Trophoblast cell (in vitro differentiated cells and primary cell): ENCODE results near the gene LPP.

Source experiments
- DNase-seq, 2 donors: peaks; one replicate each; pipeline ENCODE4 v3.0.0-alpha.2; 2016
- H2AFZ ChIP-seq: 2 replicates; pipeline ENCODE4 v1.6.1; 2013; ENCODE audit warnings: low read length, moderate library complexity, mild to moderate bottlenecking; ENCODE audit not compliant: insufficient read depth, poor library complexity
- H2AK5ac ChIP-seq: 2 replicates; pipeline ENCODE4 v1.6.1; 2013; ENCODE audit warnings: mild to moderate bottlenecking, low read length
- H2BK120ac ChIP-seq: 2 replicates; pipeline ENCODE4 v1.6.1; 2013; ENCODE audit warnings: low read length, mild to moderate bottlenecking, moderate library complexity; ENCODE audit not compliant: insufficient read depth, poor library complexity
- H2BK12ac ChIP-seq: 2 replicates; pipeline ENCODE4 v1.6.1; 2013; ENCODE audit warnings: mild to moderate bottlenecking, low read length, moderate library complexity
- H2BK5ac ChIP-seq: 2 replicates; pipeline ENCODE4 v1.6.1; 2013; ENCODE audit warnings: low read length, low read depth, moderate library complexity, mild to moderate bottlenecking; ENCODE audit not compliant: poor library complexity
- H3K14ac ChIP-seq: 2 replicates; pipeline ENCODE4 v1.6.1; 2013; ENCODE audit warnings: mild to moderate bottlenecking, low read length
- H3K18ac ChIP-seq: 2 replicates; pipeline ENCODE4 v1.6.1; 2013; ENCODE audit warnings: mild to moderate bottlenecking, low read length
- H3K23ac ChIP-seq: 2 replicates; pipeline ENCODE4 v1.6.1; 2013; ENCODE audit warnings: low read length
- H3K27ac ChIP-seq: 2 replicates; pipeline ENCODE4 v1.5.1; 2013; ENCODE audit warnings: low read depth, mild to moderate bottlenecking, inconsistent platforms, low read length, moderate library complexity
- H3K27me3 ChIP-seq: 2 replicates; pipeline ENCODE4 v1.6.1; 2013; ENCODE audit warnings: inconsistent platforms, mild to moderate bottlenecking, low read length, moderate library complexity; ENCODE audit not compliant: insufficient read depth
- H3K36me3 ChIP-seq, 2 experiments: 1 replicate in 1 of 2; 2 replicates in 1 of 2; pipeline ENCODE4 v1.6.1; 2013; ENCODE audit warnings: low read length in 2 of 2, mild to moderate bottlenecking in 2 of 2, moderate library complexity in 1 of 2; ENCODE audit not compliant: insufficient read depth in 2 of 2, control insufficient read depth in 1 of 2
- H3K4ac ChIP-seq: 2 replicates; pipeline ENCODE4 v1.6.1; 2013; ENCODE audit warnings: low read depth, mild to moderate bottlenecking, low read length, moderate library complexity
- H3K4me1 ChIP-seq, 2 experiments: 1 replicate in 1 of 2; 2 replicates in 1 of 2; pipeline ENCODE4 v1.6.1; 2013; ENCODE audit warnings: low read length in 2 of 2, mild to moderate bottlenecking in 2 of 2, moderate library complexity in 1 of 2; ENCODE audit not compliant: insufficient read depth in 2 of 2, control insufficient read depth in 1 of 2
- H3K4me2 ChIP-seq: 2 replicates; pipeline ENCODE4 v1.6.1; 2013; ENCODE audit warnings: inconsistent platforms, mild to moderate bottlenecking, low read length, moderate library complexity
- H3K4me3 ChIP-seq: 2 replicates; pipeline ENCODE4 v1.5.1; 2013; ENCODE audit warnings: mild to moderate bottlenecking, low read depth, low read length, inconsistent platforms
- H3K79me1 ChIP-seq: one replicate; pipeline ENCODE4 v1.6.1; 2013; ENCODE audit warnings: low read length
- H3K79me2 ChIP-seq: 2 replicates; pipeline ENCODE4 v1.6.1; 2013; ENCODE audit warnings: low read length, mild to moderate bottlenecking; ENCODE audit not compliant: control insufficient read depth, insufficient read depth, poor library complexity
- H3K9ac ChIP-seq: 2 replicates; pipeline ENCODE4 v1.6.1; 2013; ENCODE audit warnings: mild to moderate bottlenecking, low read length
- H3K9me3 ChIP-seq: 2 replicates; pipeline ENCODE4 v1.6.1; 2013; ENCODE audit warnings: low read depth, mild to moderate bottlenecking, control low read depth, inconsistent platforms, low read length; ENCODE audit not compliant: insufficient read depth
- H4K12ac ChIP-seq: 2 replicates; pipeline ENCODE4 v1.6.1; 2013; ENCODE audit warnings: low read depth, mild to moderate bottlenecking, low read length, moderate library complexity
- H4K8ac ChIP-seq: 2 replicates; pipeline ENCODE4 v1.6.1; 2013; ENCODE audit warnings: low read depth, mild to moderate bottlenecking, low read length, moderate library complexity
- H4K91ac ChIP-seq: one replicate; pipeline ENCODE4 v1.6.1; 2013; ENCODE audit warnings: low read depth, mild to moderate bottlenecking, low read length, moderate library complexity
- WGBS: extraction: QIAGEN DNeasy Blood & Tissue Kit; methylation state at CpG from one replicate; pipeline ENCODE4 v1.1.7; 2013; ENCODE audit warnings: missing lambda C conversion rate; ENCODE audit not compliant: insufficient read length, insufficient coverage; ENCODE audit errors: extremely low coverage; 5-methylcytosine and 5-hydroxymethylcytosine counted together

The LPP gene

GRCh38 chr3:188911026-188911850 is 757.3 kb downstream of the LPP start:
- H3K23ac ChIP-seq: no peak overlapping the region
- H3K14ac ChIP-seq: no peak overlapping the region
- H4K8ac ChIP-seq: no peak overlapping the region
- no peak overlapping the region for H3K9ac ChIP-seq
- H2BK5ac ChIP-seq: no peak overlapping the region
- H3K4ac ChIP-seq: no peak overlapping the region
- no peak overlapping the region for H4K12ac ChIP-seq
- peak in 1 of 2 donors; percentile 69 for DNase-seq
- no peak overlapping the region for H2AFZ ChIP-seq
- H3K79me2 ChIP-seq: no peaks in the 10 kb centered on the region
- H2AK5ac ChIP-seq: no peak overlapping the region
- H3K18ac ChIP-seq: no peak overlapping the region
- H3K9me3 ChIP-seq: no peaks in the 10 kb centered on the region
- no peak overlapping the region for H3K4me2 ChIP-seq
- no peak overlapping the region for H3K4me3 ChIP-seq
- H4K91ac ChIP-seq: no peak overlapping the region
- H3K27me3 ChIP-seq: no peaks in the 10 kb centered on the region
- no peak overlapping the region for H2BK120ac ChIP-seq
- no peak overlapping the region for H2BK12ac ChIP-seq
- WGBS: no CpG with 5 or more reads among the region's 8 CpGs
- no peaks in the 10 kb centered on the region for H3K4me1 ChIP-seq
- H3K27ac ChIP-seq: no peak overlapping the region
- no peaks in the 10 kb centered on the region for H3K79me1 ChIP-seq
- H3K36me3 ChIP-seq: no peaks in the 10 kb centered on the region

DNA sequence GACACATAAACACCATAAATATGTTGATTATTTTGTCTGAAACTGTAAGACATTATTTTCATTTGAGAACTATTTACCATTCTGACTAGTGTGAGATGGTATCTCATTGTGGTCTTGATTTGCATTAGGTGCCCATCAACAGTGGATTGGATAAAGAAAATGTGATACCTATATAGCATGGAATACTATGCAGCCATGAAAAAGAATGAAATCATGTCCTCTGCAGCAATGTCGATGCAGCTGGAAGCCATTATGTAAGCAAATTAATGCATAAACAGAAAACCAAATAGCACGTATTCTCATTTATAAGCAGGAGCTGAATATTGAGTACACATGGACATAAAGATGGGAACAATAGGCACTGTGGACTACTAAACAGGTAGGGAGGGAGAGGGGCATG is 759.1 kb downstream of the LPP start:
- H3K79me1 ChIP-seq: no peaks in the 10 kb centered on the region
- H3K79me2 ChIP-seq: no peaks in the 10 kb centered on the region
- H2AFZ ChIP-seq: no peak overlapping the region
- no peaks in the 10 kb centered on the region for H3K9me3 ChIP-seq
- H4K12ac ChIP-seq: no peak overlapping the region
- H2BK120ac ChIP-seq: no peak overlapping the region
- H3K36me3 ChIP-seq: no peaks in the 10 kb centered on the region
- no peak overlapping the region for H3K18ac ChIP-seq
- DNase-seq: no peak
- peaks cover 0 to 2% of the 10 kb centered on the region in 2 experiments for H3K4me1 ChIP-seq
- H3K27ac ChIP-seq: no peak overlapping the region
- H3K4me2 ChIP-seq: no peak overlapping the region
- WGBS: no CpG with 5 or more reads among the region's 2 CpGs
- H2BK5ac ChIP-seq: no peak overlapping the region
- H3K14ac ChIP-seq: no peak overlapping the region
- H4K8ac ChIP-seq: no peak overlapping the region
- no peak overlapping the region for H2BK12ac ChIP-seq
- H2AK5ac ChIP-seq: no peak overlapping the region
- no peak overlapping the region for H3K4me3 ChIP-seq
- no peak overlapping the region for H4K91ac ChIP-seq
- no peak overlapping the region for H3K4ac ChIP-seq
- no peak overlapping the region for H3K23ac ChIP-seq
- no peak overlapping the region for H3K9ac ChIP-seq
- no peaks in the 10 kb centered on the region for H3K27me3 ChIP-seq

GRCh38 chr3:188914552-188914951 is 760.6 kb downstream of the LPP start:
- no peak overlapping the region for H3K23ac ChIP-seq

DNA sequence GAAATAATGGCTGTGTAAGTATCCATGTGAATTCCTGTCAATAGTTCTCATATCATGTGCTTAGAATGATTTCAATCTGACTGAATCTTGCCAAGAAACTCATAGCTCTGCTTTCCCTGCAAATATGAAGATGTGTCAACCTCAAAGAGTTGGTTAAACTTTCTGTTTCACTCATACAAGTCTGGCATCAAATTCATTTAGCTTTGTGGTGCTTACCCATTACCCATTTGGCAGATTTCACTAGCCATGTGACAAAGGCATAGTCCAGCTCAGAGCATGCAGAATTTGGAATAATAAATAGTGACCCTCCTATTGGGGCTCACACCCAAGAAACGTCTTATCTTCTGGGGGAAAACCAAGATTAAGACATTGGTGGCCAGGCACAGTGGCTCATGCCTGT is 761.2 kb downstream of the LPP start:
- Histone ChIP-seq H2AK5ac (no peak overlapping the region), H2BK12ac (no peak overlapping the region), H3K4me2 (no peak overlapping the region), H3K4ac (no peak overlapping the region), H3K4me1 (peaks cover 0 to 2% of the 10 kb centered on the region in 2 experiments), H3K9me3 (no peaks in the 10 kb centered on the region), H3K27ac (no peak overlapping the region), H3K79me1 (no peaks in the 10 kb centered on the region), H3K36me3 (no peaks in the 10 kb centered on the region), H4K8ac (no peak overlapping the region), H3K23ac (no peak overlapping the region), H3K9ac (no peak overlapping the region), H2AFZ (no peak overlapping the region), H4K91ac (no peak overlapping the region), H2BK120ac (no peak overlapping the region), H2BK5ac (no peak overlapping the region), H3K18ac (no peak overlapping the region), H4K12ac (no peak overlapping the region), H3K14ac (no peak overlapping the region), H3K79me2 (no peaks in the 10 kb centered on the region), H3K4me3 (no peak overlapping the region), H3K27me3 (no peaks in the 10 kb centered on the region)
- no CpG with 5 or more reads among the region's 1 CpG for WGBS
- no peak for DNase-seq

More at GRCh38 chr3:188914552-188914951, 760.6 kb downstream of the LPP start:
- Histone ChIP-seq H3K9me3 (no peaks in the 10 kb centered on the region), H3K14ac (no peak overlapping the region), H2BK5ac (no peak overlapping the region), H4K8ac (no peak overlapping the region), H4K12ac (no peak overlapping the region), H3K27ac (no peak overlapping the region), H3K4ac (no peak overlapping the region), H2AK5ac (no peak overlapping the region), H3K18ac (no peak overlapping the region), H3K4me1 (peaks cover 0 to 2% of the 10 kb centered on the region in 2 experiments), H3K79me1 (no peaks in the 10 kb centered on the region), H3K4me2 (no peak overlapping the region), H3K9ac (no peak overlapping the region), H3K4me3 (no peak overlapping the region), H2BK120ac (no peak overlapping the region), H3K79me2 (no peaks in the 10 kb centered on the region), H2BK12ac (no peak overlapping the region), H4K91ac (no peak overlapping the region), H3K27me3 (no peaks in the 10 kb centered on the region), H2AFZ (no peak overlapping the region), H3K36me3 (no peaks in the 10 kb centered on the region)
- peak in 1 of 2 donors; percentile 32 for DNase-seq
- no CpG with 5 or more reads among the region's 2 CpGs for WGBS
